PC-3 (cell line): ENCODE results near the gene MAP1LC3B.

Source experiments
- CTCF ChIP-seq: fragments of 300-600 bp; sonication (generic); conservative IDR thresholded peaks from 2 replicates; pipeline ENCODE4 v1.5.1; 2017; ENCODE audit warnings: antibody characterized with exemption, low read depth, mild to moderate bottlenecking, low read length
- EZH2 ChIP-seq: fragments of 300-600 bp; sonication (generic); IDR thresholded peaks from one replicate; pipeline ENCODE4 v1.6.1; 2017; ENCODE audit warnings: antibody characterized with exemption, mild to moderate bottlenecking, low read length; ENCODE audit not compliant: unreplicated experiment
- EZH2phosphoT487 ChIP-seq: fragments of 300-600 bp; sonication (generic); IDR thresholded peaks from 2 replicates; pipeline ENCODE4 v1.6.1; 2018; ENCODE audit warnings: mild to moderate bottlenecking, antibody characterized with exemption, low read length, borderline replicate concordance

DNA sequence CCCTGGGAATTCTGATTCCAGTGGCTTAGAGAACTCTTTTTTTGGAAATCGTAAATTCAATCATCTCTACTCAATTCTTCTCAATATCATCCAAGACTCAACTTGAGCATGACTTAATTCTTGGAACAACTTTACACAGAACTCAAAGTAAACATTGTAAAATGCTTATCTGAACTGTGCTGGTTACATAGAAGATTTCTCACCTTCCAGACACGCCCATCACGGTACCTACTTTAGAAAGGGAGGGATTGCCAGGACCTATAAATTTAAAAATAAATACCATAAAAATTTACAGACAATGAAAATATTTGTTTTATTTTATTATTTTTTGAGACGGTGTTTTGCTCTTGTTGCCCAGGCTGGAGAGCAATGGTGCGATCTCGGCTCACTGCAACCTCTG, 26.5 kb downstream of the MAP1LC3B start:
- no peak for TF ChIP-seq CTCF
- TF ChIP-seq EZH2, result no peak
- TF ChIP-seq EZH2phosphoT487, result no peak
